ENCODE data around the gene RUNDC1.

RUNDC1 gene

DNA sequence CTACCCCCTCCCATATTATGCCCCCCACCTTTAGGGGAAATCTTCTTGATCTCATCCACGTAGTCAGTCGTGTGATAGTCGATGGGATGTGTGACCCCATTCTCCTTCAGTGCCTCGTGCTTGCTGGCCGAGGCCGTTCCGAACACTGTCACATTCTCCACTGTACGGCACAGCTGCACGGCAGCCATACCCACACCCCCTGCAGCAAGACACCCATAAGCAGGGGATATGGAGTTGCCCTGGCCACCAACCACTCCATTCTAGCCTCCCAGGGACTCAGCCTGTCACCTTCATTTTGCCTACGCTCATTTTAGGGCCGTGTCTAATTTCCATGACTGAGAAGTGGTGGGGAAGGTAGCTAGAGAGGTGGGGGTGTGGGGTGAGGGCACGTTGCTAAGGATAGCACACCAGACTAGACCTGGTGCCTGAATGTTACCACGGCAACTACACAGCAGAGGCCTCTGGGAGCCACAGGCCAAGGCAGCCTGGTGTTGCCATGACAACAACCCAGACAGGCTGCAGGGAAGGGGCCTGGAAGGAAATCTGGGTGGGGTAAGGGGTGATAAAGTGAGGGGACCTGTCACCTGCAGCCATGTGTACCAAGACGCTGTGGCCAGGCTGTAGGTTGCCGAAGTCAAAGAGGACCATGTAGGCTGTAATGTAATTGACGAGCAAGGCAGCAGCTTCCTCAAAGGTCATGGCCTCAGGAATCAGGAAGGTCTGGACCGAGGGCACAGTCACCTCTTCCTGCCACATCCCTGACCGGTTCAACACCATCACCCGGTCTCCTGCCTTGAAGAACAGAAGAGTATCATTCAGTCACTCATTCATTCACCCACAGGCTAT, 37.9 kb downstream of the RUNDC1 start:
- in situ Hi-C loops (cut with HindIII; ENCODE audit: low sequenced_read_pairs), result no loop called here

DNA sequence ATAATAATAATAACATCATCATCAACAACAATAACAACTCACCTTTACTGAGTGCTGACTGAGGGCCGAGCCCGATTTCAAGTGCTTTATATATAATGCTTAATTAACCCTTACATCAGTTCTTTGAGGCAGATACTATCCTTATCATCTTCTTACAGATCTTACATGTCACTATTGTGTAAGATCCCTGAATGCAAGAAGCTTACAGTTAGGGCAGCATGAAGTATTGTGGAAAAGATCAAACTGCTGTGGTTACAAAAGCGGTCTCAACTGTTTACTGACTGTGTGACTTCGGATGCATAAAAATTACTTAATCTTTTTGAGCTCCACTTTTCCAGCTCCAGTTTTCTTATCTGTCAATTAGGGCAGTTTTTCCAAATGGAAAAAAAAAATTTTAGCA, 38.6 kb downstream of the RUNDC1 start:
- in situ Hi-C loops (cut with HindIII; ENCODE audit: low sequenced_read_pairs), result no loop called here

- in situ Hi-C loops (cut with HindIII; ENCODE audit: low sequenced_read_pairs), result no loop called here
Observed at GRCh38 chr17:43019418-43019817, 39.1 kb downstream of the RUNDC1 start.

- in situ Hi-C loops (cut with HindIII; ENCODE audit: low sequenced_read_pairs), result no loop called here
Observed at GRCh38 chr17:43020030-43020621, 39.8 kb downstream of the RUNDC1 start.

DNA sequence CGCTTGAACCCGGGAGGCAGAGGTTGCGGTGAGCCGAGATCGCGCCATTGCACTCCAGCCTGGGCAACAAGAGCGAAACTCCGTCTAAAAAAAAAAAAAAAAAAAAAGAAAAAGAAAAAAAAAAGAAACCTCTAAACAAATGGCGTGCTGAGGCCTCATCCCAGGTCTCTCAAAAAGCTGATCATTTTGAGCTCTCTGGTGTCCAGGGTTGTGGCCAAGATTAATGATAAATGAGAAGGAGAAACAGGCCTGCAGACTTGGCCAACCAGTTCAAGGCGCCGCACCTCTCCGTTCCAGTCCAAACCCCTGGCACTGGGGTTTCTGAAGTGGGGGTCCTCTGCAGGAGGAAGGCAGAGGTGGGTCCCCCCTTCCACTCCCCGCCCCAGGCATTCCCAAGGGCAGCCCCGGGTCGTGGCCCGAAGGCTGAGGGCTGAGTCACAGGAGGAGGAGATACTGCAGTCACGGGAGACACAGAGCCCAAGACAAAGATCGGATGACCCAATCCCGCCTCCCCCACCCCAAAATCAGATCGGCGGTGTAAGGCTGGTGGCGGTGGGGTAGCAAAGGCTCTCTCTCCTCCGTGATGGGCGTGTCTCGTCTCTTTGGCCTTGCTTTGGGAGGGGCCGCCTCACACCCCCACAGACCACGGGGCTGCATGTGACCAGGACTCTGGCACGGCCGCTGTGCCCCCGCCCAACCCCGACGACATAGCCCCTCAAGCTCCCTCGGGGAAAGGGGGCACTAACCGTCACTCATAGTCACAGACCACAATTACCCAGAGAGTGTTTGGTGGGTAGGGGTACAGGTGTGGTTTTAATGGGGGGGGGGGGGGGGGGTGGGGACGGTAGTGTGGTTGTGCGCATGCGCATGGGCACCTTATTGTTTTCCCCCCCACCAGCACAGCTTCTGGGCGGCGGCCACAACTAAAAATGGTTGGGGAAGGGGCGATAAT, 40.7 kb downstream of the RUNDC1 start:
- in situ Hi-C loops (cut with HindIII; ENCODE audit: low sequenced_read_pairs), result no loop called here

- in situ Hi-C loops (cut with HindIII; ENCODE audit: low sequenced_read_pairs), result no loop called here
Observed at GRCh38 chr17:43021741-43022512, 41.6 kb downstream of the RUNDC1 start, which contains the start of gene VAT1. TSS of gene VAT1 (minus strand) at chr17:43022385. CDS start at chr17:43022322, 63 bp downstream.

GRCh38 chr17:43024407-43025289, 44.3 kb downstream of the RUNDC1 start, which contains the start of gene RND2:
TSS of gene RND2 (plus strand) at chr17:43025231. CDS start at chr17:43025348, 117 bp downstream.
- in situ Hi-C loops (cut with HindIII; ENCODE audit: low sequenced_read_pairs), result no loop called here

GRCh38 chr17:43025290-43025657, 44.9 kb downstream of the RUNDC1 start:
- in situ Hi-C loops (cut with HindIII; ENCODE audit: low sequenced_read_pairs), result no loop called here

DNA sequence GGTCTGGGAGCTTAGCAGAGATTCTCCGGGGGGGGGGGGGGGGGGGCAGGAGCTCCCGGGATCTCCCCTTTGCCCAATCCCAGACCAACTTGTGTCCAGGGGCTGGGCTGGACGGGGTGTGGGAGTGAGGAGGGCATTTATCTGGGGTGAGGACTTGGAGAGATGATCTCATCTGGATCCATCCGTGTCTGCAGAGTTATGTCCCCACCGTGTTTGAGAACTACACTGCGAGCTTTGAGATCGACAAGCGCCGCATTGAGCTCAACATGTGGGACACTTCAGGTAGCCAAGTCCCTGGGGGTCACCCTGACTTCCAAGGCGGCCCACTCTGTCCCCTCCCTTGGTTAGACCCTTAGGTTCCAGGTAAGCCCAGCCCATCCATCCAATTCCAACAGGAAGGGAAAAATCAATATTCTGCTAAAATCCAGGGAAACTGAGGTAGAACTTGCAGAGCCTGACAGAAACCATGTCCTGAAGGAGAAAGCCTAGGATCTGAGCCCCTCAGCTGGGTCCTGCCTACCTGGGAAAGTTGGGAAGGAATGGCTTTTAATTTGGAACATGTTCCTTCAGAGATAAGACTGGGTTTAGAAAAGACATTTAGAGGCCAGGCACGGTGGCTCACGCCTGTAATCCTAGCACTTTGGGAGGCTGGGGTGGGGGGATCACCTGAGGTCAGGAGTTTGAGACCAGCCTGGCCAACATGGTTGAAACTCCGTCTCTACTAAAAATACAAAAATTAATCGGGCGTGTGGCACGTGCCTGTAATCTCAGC, 45.6 kb downstream of the RUNDC1 start:
- in situ Hi-C loops (cut with HindIII; ENCODE audit: low sequenced_read_pairs), result no loop called here

DNA sequence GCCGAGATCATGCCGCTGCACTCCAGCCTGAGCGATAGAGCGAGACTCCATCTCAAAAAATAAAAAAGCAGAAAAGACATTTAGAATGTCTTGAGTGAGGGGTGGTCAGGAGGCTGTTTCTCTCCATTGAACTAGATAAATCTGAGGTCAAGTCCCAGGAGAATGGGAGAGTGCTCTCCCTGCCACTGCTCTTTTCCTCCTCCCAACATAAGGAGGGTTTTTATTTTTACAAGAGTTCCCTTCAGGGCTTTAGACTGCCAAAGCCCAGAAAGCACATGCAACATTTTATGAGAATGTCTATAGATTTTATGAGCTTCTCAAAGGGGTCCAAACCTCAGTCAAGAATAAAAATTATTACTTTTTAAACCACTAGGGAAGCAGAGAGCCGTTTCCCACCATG, 46.2 kb downstream of the RUNDC1 start:
- in situ Hi-C loops (cut with HindIII; ENCODE audit: low sequenced_read_pairs), result no loop called here

DNA sequence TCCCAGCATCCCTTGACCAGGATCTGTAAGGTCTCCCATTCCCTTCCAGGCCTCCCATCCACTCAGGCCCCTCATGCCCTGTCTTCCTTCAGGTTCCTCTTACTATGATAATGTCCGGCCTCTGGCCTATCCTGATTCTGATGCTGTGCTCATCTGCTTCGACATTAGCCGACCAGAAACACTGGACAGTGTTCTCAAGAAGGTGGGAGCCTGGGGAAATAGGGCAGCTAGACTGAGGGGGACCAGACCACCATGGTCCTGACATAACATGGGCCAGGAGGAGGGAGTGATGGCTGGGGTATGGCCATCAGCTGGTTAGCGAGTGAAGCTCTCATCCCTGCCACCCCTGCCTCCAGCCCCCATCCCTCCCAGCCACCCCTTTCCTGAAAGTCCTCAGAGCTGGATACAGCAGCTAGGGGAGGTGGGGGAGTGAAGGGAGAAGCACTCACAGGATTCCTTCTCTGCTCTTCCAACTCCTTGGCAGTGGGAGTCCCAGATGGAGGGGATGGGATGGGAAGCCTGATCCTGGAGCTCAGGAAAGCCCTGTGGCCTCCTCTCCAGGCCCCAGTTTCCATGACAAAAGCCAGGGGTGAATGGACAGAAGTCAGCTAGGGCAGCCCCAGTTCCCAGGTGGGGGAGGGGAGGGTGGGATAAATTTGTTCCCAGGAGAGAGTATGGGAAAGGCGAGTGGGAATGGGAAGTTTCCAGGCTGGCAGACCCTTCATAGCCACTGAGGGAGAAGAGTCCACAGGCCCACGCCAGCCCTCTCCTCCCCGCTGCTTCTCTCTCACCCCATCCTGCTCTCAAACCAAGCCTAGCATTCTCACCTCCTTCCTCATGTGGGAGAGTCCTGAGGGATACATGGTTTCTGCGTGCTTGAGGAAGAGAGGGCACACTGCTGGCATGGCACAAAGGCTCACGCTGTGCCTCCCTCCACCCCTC, 47.0 kb downstream of the RUNDC1 start:
- in situ Hi-C loops (cut with HindIII; ENCODE audit: low sequenced_read_pairs), result no loop called here

GRCh38 chr17:43028221-43028861, 48.0 kb downstream of the RUNDC1 start:
- in situ Hi-C loops (cut with HindIII; ENCODE audit: low sequenced_read_pairs), result no loop called here

- in situ Hi-C loops (cut with HindIII; ENCODE audit: low sequenced_read_pairs), result loop anchor here (5.0 kb wide), 2 partner anchors 57 to 87 kb away; no protein-coding TSS in a partner anchor
Observed at GRCh38 chr17:43030137-43030767, 49.9 kb downstream of the RUNDC1 start.

GRCh38 chr17:43031666-43032065, 51.3 kb downstream of the RUNDC1 start:
- in situ Hi-C loops (cut with HindIII; ENCODE audit: low sequenced_read_pairs), result loop anchor here (5.0 kb wide), 2 partner anchors 56 to 86 kb away; no protein-coding TSS in a partner anchor

GRCh38 chr17:43033948-43034881, 53.9 kb downstream of the RUNDC1 start:
- in situ Hi-C loops (cut with HindIII; ENCODE audit: low sequenced_read_pairs), result loop anchor here (5.0 kb wide), 2 partner anchors 53 to 83 kb away; no protein-coding TSS in a partner anchor

Data from endothelial cell of hepatic sinusoid (primary cell).